Hepatocyte (in vitro differentiated cells): Measurements from ENCODE around the gene RALBP1. TPM values are rescaled to one million over a fixed set of nuclear protein-coding genes. Genes with fewer than 3 reads are reported as not detected.

ENCODE experiments used
- DNase-seq: peaks from one replicate; pipeline ENCODE4 v3.0.0-alpha.2; 2016; ENCODE audit warnings: low spot score
- H2AFZ ChIP-seq: fragments of 200-600 bp; sonication (generic); 2 replicates; pipeline ENCODE4 v1.6.0; 2016; ENCODE audit warnings: antibody characterized with exemption, mild to moderate bottlenecking
- H3K27ac ChIP-seq: fragments of 200-600 bp; sonication (generic); 2 replicates; pipeline ENCODE4 v1.5.1; 2016; ENCODE audit warnings: mild to moderate bottlenecking
- H3K27me3 ChIP-seq: fragments of 200-600 bp; sonication (generic); 2 replicates; pipeline ENCODE4 v1.6.1; 2016
- H3K36me3 ChIP-seq: fragments of 200-600 bp; sonication (generic); replicated peaks from 2 replicates; pipeline ENCODE4 v1.5.1; 2016; ENCODE audit warnings: low read depth; ENCODE audit not compliant: insufficient read depth
- H3K4me1 ChIP-seq: fragments of 200-600 bp; sonication (generic); 2 replicates; pipeline ENCODE4 v1.5.1; 2016; ENCODE audit warnings: mild to moderate bottlenecking, moderate library complexity; ENCODE audit not compliant: insufficient read depth
- H3K4me2 ChIP-seq: fragments of 200-600 bp; sonication (generic); 2 replicates; pipeline ENCODE4 v1.6.0; 2016
- H3K4me3 ChIP-seq: fragments of 200-600 bp; sonication (generic); 2 replicates; pipeline ENCODE4 v1.5.1; 2016; ENCODE audit warnings: mild to moderate bottlenecking
- H3K79me2 ChIP-seq: fragments of 200-600 bp; sonication (generic); 2 replicates; pipeline ENCODE4 v1.6.0; 2017; ENCODE audit warnings: mild to moderate bottlenecking
- H3K9me2 ChIP-seq: fragments of 200-600 bp; sonication (generic); replicated peaks from 2 replicates; pipeline ENCODE4 v1.6.0; 2017; ENCODE audit warnings: mild to moderate bottlenecking; ENCODE audit not compliant: insufficient read depth
- H3K9me3 ChIP-seq: fragments of 200-600 bp; sonication (generic); 2 replicates; pipeline ENCODE4 v1.5.1; 2016; ENCODE audit warnings: low read depth, mild to moderate bottlenecking
- H4K20me1 ChIP-seq: fragments of 200-600 bp; sonication (generic); 2 replicates; pipeline ENCODE4 v1.6.0; 2016; ENCODE audit warnings: mild to moderate bottlenecking; ENCODE audit not compliant: insufficient read depth, poor library complexity, severe bottlenecking
- CTCF ChIP-seq: fragments of 200-600 bp; sonication (generic); IDR thresholded peaks from 2 replicates; pipeline ENCODE4 v1.5.1; 2016; ENCODE audit warnings: antibody characterized with exemption, mild to moderate bottlenecking; ENCODE audit not compliant: poor library complexity
- EZH2 ChIP-seq: fragments of 200-600 bp; sonication (generic); IDR thresholded peaks from 2 replicates; pipeline ENCODE4 v1.6.1; 2016; ENCODE audit warnings: antibody characterized with exemption, mild to moderate bottlenecking, borderline replicate concordance
- EZH2phosphoT487 ChIP-seq: fragments of 200-600 bp; sonication (generic); IDR thresholded peaks from one replicate; pipeline ENCODE4 v1.6.1; 2018; ENCODE audit warnings: antibody characterized with exemption, mild to moderate bottlenecking, low read depth, moderate library complexity; ENCODE audit not compliant: unreplicated experiment, severe bottlenecking
- WGBS: methylation state at CpG from one replicate; pipeline ENCODE4 v1.1.6; 2016; ENCODE audit warnings: low lambda C conversion rate; ENCODE audit errors: missing lambda C conversion rate; 5-methylcytosine and 5-hydroxymethylcytosine counted together
- polyA plus RNA-seq: library from polyadenylated mRNA; unstranded; fragments of >200 nt; fragmentation: Nextera tagmentation; extraction: Ambion mirVana; gene quantifications from 2 replicates; pipeline ENCODE4 v1.2.1, GENCODE V29; 2016
- total RNA-seq: library from RNA; depleted of rRNA; stranded (reverse); fragments of >200 nt; gene quantifications from 2 replicates; pipeline ENCODE4 v1.2.3, GENCODE V29; 2014

The RALBP1 gene
- total and polyA plus RNA-seq, 2 experiments from 2014 or later: 41.3 to 55.0 TPM

GRCh38 chr18:9494778-9495331, 19.5 kb downstream of the RALBP1 start:
- DNase-seq: no peak
- TF ChIP-seq EZH2phosphoT487 (no peak), EZH2 (no peak), CTCF (no peak)
- 80% methylated on average over 9 of the region's 9 CpGs for WGBS
- H3K79me2 ChIP-seq: peaks cover 95% of the 10 kb centered on the region
- H3K36me3 ChIP-seq: no peaks in the 10 kb centered on the region
- H3K4me2 ChIP-seq: no peak overlapping the region
- no peaks in the 10 kb centered on the region for H3K27me3 ChIP-seq
- no peaks in the 10 kb centered on the region for H3K9me2 ChIP-seq
- no peaks in the 10 kb centered on the region for H3K9me3 ChIP-seq
- no peak overlapping the region for H3K4me3 ChIP-seq
- no peak overlapping the region for H3K27ac ChIP-seq
- peaks cover 6% of the 10 kb centered on the region for H4K20me1 ChIP-seq
- H2AFZ ChIP-seq: no peak overlapping the region
- no peaks in the 10 kb centered on the region for H3K4me1 ChIP-seq

- H3K4me2 ChIP-seq: no peak overlapping the region
- H3K79me2 ChIP-seq: peaks cover 95% of the 10 kb centered on the region
- DNase-seq: no peak
- H3K4me3 ChIP-seq: no peak overlapping the region
- H4K20me1 ChIP-seq: peaks cover 6% of the 10 kb centered on the region
- H3K4me1 ChIP-seq: no peaks in the 10 kb centered on the region
- H3K27ac ChIP-seq: no peak overlapping the region
- no peaks in the 10 kb centered on the region for H3K36me3 ChIP-seq
- no peak overlapping the region for H2AFZ ChIP-seq
- H3K9me2 ChIP-seq: no peaks in the 10 kb centered on the region
- WGBS: 76% methylated on average over 1 of the region's 1 CpG
- no peaks in the 10 kb centered on the region for H3K27me3 ChIP-seq
- no peaks in the 10 kb centered on the region for H3K9me3 ChIP-seq
- TF ChIP-seq EZH2 (no peak), EZH2phosphoT487 (no peak), CTCF (no peak)
Measured at GRCh38 chr18:9495465-9495864, 20.2 kb downstream of the RALBP1 start.

GRCh38 chr18:9495916-9496705, 20.8 kb downstream of the RALBP1 start:
- Histone ChIP-seq H3K4me2 (no peak overlapping the region), H4K20me1 (peaks cover 6% of the 10 kb centered on the region), H3K4me1 (no peaks in the 10 kb centered on the region), H3K27me3 (no peaks in the 10 kb centered on the region), H3K79me2 (peaks cover 95% of the 10 kb centered on the region), H3K9me3 (no peaks in the 10 kb centered on the region), H3K9me2 (no peaks in the 10 kb centered on the region), H2AFZ (no peak overlapping the region), H3K36me3 (no peaks in the 10 kb centered on the region), H3K27ac (no peak overlapping the region), H3K4me3 (no peak overlapping the region)
- 56% methylated on average over 6 of the region's 6 CpGs for WGBS
- no peak for DNase-seq
- TF ChIP-seq CTCF: no peak
- TF ChIP-seq EZH2phosphoT487: no peak
- no peak for TF ChIP-seq EZH2
